HL-60 (cell line): ENCODE measurements around the gene IMMP2L.

Source experiments
- GABPA ChIP-seq: IDR thresholded peaks from 2 replicates; pipeline ENCODE4 v1.6.1; 2012; ENCODE audit warnings: low read depth
- POLR2AphosphoS5 ChIP-seq: IDR thresholded peaks from 2 replicates; pipeline ENCODE4 v1.6.1; 2012; ENCODE audit warnings: low read depth
- TF ChIP-seq, protein P1 (sequence below): IDR thresholded peaks from one replicate; pipeline ENCODE4 v1.5.1; 2011; ENCODE audit warnings: low read length, control low read depth, inconsistent platforms; ENCODE audit not compliant: insufficient read depth

DNA sequence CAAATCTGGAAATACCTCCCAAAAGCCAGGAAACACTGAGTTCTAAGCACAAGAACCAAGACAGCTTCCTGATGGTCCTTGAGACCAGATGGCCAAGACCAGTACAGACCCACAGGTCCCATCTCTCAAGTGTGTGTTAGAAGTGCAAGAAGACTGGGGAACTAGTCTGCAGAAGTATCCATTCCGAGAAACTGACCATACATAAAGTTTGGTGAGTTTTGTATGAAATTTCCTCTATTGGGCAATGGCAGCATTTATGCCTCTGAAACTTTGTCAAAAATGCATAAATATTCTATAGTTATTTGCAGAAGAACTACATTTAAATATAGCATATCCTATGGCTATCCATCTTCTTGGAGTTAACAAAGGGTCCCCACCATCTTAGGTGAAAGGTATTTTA lies 333.9 kb downstream of the IMMP2L start:
- TF ChIP-seq POLR2AphosphoS5 = no peak
- TF ChIP-seq, protein P1, sequence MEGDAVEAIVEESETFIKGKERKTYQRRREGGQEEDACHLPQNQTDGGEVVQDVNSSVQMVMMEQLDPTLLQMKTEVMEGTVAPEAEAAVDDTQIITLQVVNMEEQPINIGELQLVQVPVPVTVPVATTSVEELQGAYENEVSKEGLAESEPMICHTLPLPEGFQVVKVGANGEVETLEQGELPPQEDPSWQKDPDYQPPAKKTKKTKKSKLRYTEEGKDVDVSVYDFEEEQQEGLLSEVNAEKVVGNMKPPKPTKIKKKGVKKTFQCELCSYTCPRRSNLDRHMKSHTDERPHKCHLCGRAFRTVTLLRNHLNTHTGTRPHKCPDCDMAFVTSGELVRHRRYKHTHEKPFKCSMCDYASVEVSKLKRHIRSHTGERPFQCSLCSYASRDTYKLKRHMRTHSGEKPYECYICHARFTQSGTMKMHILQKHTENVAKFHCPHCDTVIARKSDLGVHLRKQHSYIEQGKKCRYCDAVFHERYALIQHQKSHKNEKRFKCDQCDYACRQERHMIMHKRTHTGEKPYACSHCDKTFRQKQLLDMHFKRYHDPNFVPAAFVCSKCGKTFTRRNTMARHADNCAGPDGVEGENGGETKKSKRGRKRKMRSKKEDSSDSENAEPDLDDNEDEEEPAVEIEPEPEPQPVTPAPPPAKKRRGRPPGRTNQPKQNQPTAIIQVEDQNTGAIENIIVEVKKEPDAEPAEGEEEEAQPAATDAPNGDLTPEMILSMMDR = no peak
- TF ChIP-seq GABPA = no peak
